ENCODE measurements around the gene PARD3.

Gene PARD3

DNA sequence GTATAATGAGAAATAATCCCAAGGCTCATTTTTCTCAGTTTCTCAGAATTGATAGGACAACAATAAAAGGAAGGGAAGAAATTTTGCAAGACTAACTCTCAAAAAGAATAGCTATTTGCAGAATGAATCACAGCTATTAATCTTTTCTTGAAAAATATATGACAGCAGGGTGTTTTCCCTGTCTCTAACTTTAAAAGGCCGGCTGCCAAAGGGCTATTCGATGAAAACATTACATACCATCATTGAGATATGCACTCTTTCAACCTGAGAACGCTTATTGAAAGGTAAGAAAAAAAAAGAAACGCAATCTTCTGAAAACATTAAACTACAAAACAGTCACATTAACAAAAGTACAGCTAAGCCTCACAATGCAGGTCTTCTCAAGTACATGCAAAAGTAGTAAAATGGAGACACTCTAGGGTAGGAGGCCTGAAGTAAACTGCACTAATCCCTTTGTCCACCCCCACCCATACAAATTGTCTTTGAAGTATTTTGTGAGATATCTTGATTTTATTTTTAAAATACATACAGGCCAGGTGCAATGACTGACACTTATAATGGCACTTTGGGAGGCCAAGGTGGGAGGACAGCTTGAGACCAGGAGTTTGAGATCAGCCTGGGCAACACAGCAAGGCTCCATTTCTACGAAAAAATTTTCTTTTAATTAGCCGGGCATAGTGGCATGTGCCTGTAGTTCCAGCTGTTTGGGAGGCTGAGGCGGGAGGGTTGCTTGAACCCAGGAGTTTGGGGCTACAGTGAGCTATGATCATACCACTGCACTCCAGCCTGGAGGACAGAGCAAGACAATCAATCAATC lies 83.0 kb downstream of the PARD3 start:
- no peaks in the 10 kb centered on the region for H3K9me3 ChIP-seq (ENCODE audit: control insufficient read depth, low read depth, low read length)
- peaks cover 5% of the 10 kb centered on the region for H3K4me1 ChIP-seq (ENCODE audit: control insufficient read depth, low read depth, low read length)
- H3K27me3 ChIP-seq (ENCODE audit: control insufficient read depth, insufficient read depth, low read length): no peaks in the 10 kb centered on the region
- H3K36me3 ChIP-seq (ENCODE audit: control insufficient read depth, low read depth, low read length): no peaks in the 10 kb centered on the region
- H3K27ac ChIP-seq (ENCODE audit: low read length): no peak overlapping the region
- H3K9ac ChIP-seq (ENCODE audit: low read length): no peak overlapping the region
- no peak overlapping the region for H3K4me3 ChIP-seq (ENCODE audit: low read length)

DNA sequence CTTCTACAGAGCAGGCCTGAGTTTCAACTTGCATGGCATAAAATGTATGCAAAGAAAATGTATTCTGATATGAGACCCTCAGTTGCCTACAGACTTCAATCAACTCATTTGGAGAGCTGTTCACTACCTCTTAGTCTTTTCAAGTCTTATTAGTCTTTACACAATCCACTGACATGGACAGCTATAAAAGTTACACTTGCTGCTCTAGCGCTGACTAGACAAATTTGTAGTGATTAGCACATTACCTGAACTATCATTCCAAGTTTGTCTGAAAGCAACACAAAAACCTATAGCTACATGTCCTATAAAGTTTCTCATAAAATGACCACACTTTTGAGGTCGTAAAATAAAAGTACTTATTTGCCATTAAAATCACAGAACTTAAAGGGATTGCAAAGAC lies 83.9 kb downstream of the PARD3 start:
- no peaks in the 10 kb centered on the region for H3K9me3 ChIP-seq (ENCODE audit: control insufficient read depth, low read depth, low read length)
- H3K36me3 ChIP-seq (ENCODE audit: control insufficient read depth, low read depth, low read length): no peaks in the 10 kb centered on the region
- H3K27ac ChIP-seq (ENCODE audit: low read length): no peak overlapping the region
- peaks cover 3% of the 10 kb centered on the region for H3K4me1 ChIP-seq (ENCODE audit: control insufficient read depth, low read depth, low read length)
- H3K4me3 ChIP-seq (ENCODE audit: low read length): no peak overlapping the region
- H3K9ac ChIP-seq (ENCODE audit: low read length): no peak overlapping the region
- H3K27me3 ChIP-seq (ENCODE audit: control insufficient read depth, insufficient read depth, low read length): no peaks in the 10 kb centered on the region

DNA sequence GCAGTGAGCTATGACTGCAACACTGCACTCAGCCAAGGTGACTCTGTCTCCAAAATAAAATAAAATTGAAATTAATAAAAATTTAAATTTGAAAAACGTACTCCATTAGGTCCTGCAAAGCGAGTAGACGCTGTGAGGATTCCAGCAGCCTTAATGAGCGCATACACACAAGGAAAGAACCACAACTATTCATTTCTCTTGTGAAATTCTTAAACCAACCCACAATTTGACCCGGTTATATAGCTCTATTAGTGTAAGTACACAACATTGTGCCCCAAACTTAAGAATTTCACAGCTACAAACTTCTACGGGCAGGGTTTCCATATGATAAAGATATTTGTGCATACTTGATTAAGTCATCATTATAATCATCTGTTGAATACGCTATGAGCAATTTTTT lies 84.4 kb downstream of the PARD3 start:
- H3K4me3 ChIP-seq (ENCODE audit: low read length): no peak overlapping the region
- no peak overlapping the region for H3K9ac ChIP-seq (ENCODE audit: low read length)
- no peak overlapping the region for H3K27ac ChIP-seq (ENCODE audit: low read length)
- no peaks in the 10 kb centered on the region for H3K27me3 ChIP-seq (ENCODE audit: control insufficient read depth, insufficient read depth, low read length)
- no peaks in the 10 kb centered on the region for H3K36me3 ChIP-seq (ENCODE audit: control insufficient read depth, low read depth, low read length)
- peaks cover 3% of the 10 kb centered on the region for H3K4me1 ChIP-seq (ENCODE audit: control insufficient read depth, low read depth, low read length)
- H3K9me3 ChIP-seq (ENCODE audit: control insufficient read depth, low read depth, low read length): no peaks in the 10 kb centered on the region

DNA sequence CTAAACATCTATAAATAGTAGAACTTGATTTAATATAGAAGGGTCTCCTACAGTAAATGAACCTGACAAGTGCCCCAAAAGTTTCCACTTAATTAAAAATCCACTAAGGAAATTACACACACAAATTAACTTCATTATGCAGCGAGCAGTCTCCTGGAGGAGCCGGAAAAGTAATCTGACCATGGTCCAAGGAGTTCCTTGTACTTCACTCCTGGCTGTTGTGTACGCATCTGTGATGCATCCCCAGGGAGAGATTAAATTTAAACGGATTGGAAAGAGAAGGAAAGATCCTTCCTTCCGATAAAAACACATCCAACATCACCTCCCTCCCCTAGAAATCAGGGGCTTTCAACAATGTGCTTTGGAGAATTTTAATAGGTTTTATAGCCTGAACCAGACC lies 85.5 kb downstream of the PARD3 start:
- Histone ChIP-seq H3K27ac (ENCODE audit: low read length) (no peak overlapping the region), H3K36me3 (ENCODE audit: control insufficient read depth, low read depth, low read length) (no peaks in the 10 kb centered on the region), H3K9me3 (ENCODE audit: control insufficient read depth, low read depth, low read length) (no peaks in the 10 kb centered on the region), H3K4me1 (ENCODE audit: control insufficient read depth, low read depth, low read length) (peaks cover 3% of the 10 kb centered on the region), H3K4me3 (ENCODE audit: low read length) (no peak overlapping the region), H3K9ac (ENCODE audit: low read length) (no peak overlapping the region), H3K27me3 (ENCODE audit: control insufficient read depth, insufficient read depth, low read length) (no peaks in the 10 kb centered on the region)

DNA sequence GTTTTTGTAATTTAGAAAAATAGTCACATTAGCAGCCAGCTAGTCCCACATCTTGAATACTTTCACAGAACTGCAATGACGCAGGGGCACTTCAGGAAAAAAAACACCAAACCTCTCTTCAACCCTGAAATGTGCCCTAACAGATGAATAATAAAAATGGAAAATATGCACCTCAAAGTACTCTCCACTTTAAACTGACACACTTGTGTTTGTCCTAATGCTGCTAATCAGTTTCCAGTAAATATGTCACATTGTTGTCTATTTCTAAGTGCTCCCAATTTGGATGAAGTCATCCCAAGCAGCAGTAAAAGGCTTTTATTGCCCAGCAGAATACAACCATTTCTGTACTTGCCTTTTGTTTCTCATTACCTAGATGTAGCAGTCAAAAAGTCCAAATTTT lies 86.7 kb downstream of the PARD3 start:
- H3K4me1 ChIP-seq (ENCODE audit: control insufficient read depth, low read depth, low read length): peaks cover 3% of the 10 kb centered on the region
- no peak overlapping the region for H3K4me3 ChIP-seq (ENCODE audit: low read length)
- H3K36me3 ChIP-seq (ENCODE audit: control insufficient read depth, low read depth, low read length): no peaks in the 10 kb centered on the region
- no peak overlapping the region for H3K9ac ChIP-seq (ENCODE audit: low read length)
- H3K9me3 ChIP-seq (ENCODE audit: control insufficient read depth, low read depth, low read length): no peaks in the 10 kb centered on the region
- H3K27ac ChIP-seq (ENCODE audit: low read length): no peak overlapping the region
- H3K27me3 ChIP-seq (ENCODE audit: control insufficient read depth, insufficient read depth, low read length): no peaks in the 10 kb centered on the region

DNA sequence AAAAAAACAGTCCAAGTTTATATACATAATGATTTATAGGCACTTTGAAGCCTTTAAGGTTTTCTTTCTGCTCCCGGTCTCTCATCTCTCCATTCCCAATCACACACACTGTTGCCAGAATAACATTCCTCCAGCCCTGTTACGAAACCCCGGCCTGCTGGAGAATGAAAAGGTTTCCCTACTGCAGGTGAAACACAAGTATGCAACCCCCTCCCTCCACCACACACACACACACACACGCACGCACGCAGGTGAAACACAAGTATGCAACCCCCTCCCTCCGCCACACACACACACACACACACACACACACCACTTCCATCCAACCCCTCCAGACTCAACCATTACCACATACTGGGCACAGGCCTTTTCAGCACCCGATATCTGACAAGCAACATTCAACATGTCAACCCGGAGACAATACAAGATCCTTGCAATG lies 87.5 kb downstream of the PARD3 start:
- Histone ChIP-seq H3K9ac (ENCODE audit: low read length) (no peak overlapping the region), H3K4me3 (ENCODE audit: low read length) (no peak overlapping the region), H3K27ac (ENCODE audit: low read length) (no peak overlapping the region), H3K36me3 (ENCODE audit: control insufficient read depth, low read depth, low read length) (no peaks in the 10 kb centered on the region), H3K4me1 (ENCODE audit: control insufficient read depth, low read depth, low read length) (peaks cover 3% of the 10 kb centered on the region), H3K9me3 (ENCODE audit: control insufficient read depth, low read depth, low read length) (no peaks in the 10 kb centered on the region), H3K27me3 (ENCODE audit: control insufficient read depth, insufficient read depth, low read length) (no peaks in the 10 kb centered on the region)

DNA sequence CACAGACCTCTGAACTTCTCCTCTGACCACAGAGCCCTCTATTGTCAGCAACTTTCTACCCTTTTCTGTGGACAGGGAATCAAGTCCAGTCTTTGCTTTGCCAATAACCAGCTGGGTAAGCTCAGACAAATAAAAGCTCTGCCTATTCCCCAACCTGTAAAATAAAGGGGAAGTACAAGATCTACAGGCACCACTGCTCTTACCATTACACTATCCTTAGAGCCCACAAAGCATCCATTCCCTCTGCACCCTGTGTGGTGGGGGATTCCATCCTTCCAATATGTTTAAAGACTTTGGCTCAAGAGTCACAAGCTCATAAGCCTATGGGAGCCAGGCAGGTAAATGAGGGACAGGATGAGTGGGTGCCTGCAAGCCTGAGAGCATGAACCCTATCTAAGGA lies 88.2 kb downstream of the PARD3 start:
- peaks cover 3% of the 10 kb centered on the region for H3K4me1 ChIP-seq (ENCODE audit: control insufficient read depth, low read depth, low read length)
- no peaks in the 10 kb centered on the region for H3K36me3 ChIP-seq (ENCODE audit: control insufficient read depth, low read depth, low read length)
- no peaks in the 10 kb centered on the region for H3K27me3 ChIP-seq (ENCODE audit: control insufficient read depth, insufficient read depth, low read length)
- H3K4me3 ChIP-seq (ENCODE audit: low read length): no peak overlapping the region
- no peaks in the 10 kb centered on the region for H3K9me3 ChIP-seq (ENCODE audit: control insufficient read depth, low read depth, low read length)
- no peak overlapping the region for H3K9ac ChIP-seq (ENCODE audit: low read length)
- no peak overlapping the region for H3K27ac ChIP-seq (ENCODE audit: low read length)

DNA sequence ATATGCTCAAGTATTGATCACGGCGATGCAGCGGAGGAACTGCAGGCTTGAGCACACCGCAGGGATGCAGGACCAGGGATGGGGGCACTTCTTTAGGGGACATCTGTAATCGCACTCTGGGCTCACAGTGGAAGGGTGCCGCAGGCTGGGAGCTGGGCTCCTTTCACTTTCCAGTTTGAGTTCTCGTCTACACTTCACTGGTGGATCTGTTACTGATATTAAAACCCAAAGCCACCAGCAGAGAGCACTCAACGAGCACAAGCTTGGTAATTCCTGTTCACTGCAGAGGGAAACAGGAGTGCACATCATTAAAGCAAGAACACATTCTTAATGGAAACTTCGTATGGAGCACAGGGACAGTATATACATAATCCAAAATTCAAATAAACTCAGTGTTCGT lies 91.3 kb downstream of the PARD3 start:
- Histone ChIP-seq H3K27me3 (ENCODE audit: control insufficient read depth, insufficient read depth, low read length) (no peaks in the 10 kb centered on the region), H3K36me3 (ENCODE audit: control insufficient read depth, low read depth, low read length) (no peaks in the 10 kb centered on the region), H3K4me1 (ENCODE audit: control insufficient read depth, low read depth, low read length) (peaks cover 3% of the 10 kb centered on the region), H3K4me3 (ENCODE audit: low read length) (no peak overlapping the region), H3K9ac (ENCODE audit: low read length) (no peak overlapping the region), H3K9me3 (ENCODE audit: control insufficient read depth, low read depth, low read length) (no peaks in the 10 kb centered on the region), H3K27ac (ENCODE audit: low read length) (no peak overlapping the region)

DNA sequence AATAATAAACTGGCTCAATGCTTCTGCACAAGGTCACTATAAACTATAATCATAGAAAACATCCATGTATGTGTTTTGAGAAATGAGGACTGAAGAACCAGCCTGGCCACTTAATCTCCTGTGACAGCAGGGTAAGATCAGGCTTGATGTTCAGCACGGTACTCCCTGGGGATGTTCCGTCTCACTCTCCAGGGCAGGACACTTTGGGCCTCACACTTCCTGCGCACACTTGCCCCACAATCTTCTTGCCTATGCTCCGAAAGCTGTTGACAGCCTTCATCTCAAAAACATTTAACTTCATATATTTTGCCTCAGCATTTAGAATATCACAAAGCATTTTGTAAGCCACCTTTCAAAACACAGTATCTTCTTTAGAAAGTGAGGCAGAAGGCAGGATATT lies 92.7 kb downstream of the PARD3 start:
- Histone ChIP-seq H3K9ac (ENCODE audit: low read length) (no peak overlapping the region), H3K36me3 (ENCODE audit: control insufficient read depth, low read depth, low read length) (no peaks in the 10 kb centered on the region), H3K9me3 (ENCODE audit: control insufficient read depth, low read depth, low read length) (no peaks in the 10 kb centered on the region), H3K4me1 (ENCODE audit: control insufficient read depth, low read depth, low read length) (peaks cover 2% of the 10 kb centered on the region), H3K27me3 (ENCODE audit: control insufficient read depth, insufficient read depth, low read length) (no peaks in the 10 kb centered on the region), H3K27ac (ENCODE audit: low read length) (no peak overlapping the region), H3K4me3 (ENCODE audit: low read length) (no peak overlapping the region)

DNA sequence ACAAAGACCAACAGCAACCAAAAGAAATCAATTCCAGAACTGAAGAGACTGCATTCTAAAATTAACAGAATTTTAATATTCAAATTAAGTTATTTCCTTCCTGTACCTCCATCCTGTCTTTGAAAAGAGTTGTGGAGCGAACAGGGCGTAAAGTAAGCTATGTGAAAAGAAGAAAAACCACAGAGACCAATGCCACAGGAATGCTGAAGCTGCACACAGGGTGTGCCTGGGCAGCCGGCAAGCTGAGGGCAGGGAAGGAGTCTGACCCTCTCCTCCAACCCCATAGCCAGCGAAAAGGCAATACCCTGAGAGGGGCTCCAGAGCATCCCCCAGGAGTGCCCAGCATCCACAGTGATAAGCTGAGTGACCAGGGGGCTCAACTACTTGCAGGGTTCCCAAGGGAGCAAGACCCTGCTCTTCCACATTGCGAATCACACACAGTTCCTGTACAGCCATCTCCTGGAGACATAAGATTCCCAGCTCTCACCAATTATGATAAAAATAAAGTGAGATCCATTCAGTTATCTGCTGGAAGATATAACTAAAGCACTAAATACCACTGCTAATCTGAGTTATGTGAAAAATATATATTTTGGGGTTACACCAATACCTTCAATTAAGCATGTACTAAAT lies 93.8 kb downstream of the PARD3 start:
- Histone ChIP-seq H3K36me3 (ENCODE audit: control insufficient read depth, low read depth, low read length) (no peaks in the 10 kb centered on the region), H3K4me3 (ENCODE audit: low read length) (no peak overlapping the region), H3K4me1 (ENCODE audit: control insufficient read depth, low read depth, low read length) (no peaks in the 10 kb centered on the region), H3K9me3 (ENCODE audit: control insufficient read depth, low read depth, low read length) (no peaks in the 10 kb centered on the region), H3K9ac (ENCODE audit: low read length) (no peak overlapping the region), H3K27ac (ENCODE audit: low read length) (no peak overlapping the region), H3K27me3 (ENCODE audit: control insufficient read depth, insufficient read depth, low read length) (no peaks in the 10 kb centered on the region)

DNA sequence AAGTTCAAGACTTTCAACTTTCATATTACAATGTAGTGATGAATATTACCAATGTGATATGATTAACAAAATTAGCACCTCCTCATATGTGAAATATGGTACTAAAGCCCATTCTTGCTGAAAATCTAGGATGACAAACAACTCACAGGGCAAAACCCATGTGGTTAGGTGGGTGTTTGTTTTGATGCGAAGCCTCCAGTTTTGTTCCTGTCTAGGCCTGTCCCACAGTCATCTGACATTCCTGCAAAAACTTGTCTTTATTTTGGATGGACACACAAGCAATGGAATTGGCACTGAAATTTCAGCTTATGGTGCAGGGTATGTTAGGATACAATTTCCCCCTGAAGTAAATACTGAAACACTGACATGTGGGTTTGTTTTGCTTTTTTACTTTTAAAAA lies 95.3 kb downstream of the PARD3 start:
- H3K9me3 ChIP-seq (ENCODE audit: control insufficient read depth, low read depth, low read length): no peaks in the 10 kb centered on the region
- H3K4me3 ChIP-seq (ENCODE audit: low read length): no peak overlapping the region
- no peak overlapping the region for H3K9ac ChIP-seq (ENCODE audit: low read length)
- no peaks in the 10 kb centered on the region for H3K36me3 ChIP-seq (ENCODE audit: control insufficient read depth, low read depth, low read length)
- H3K4me1 ChIP-seq (ENCODE audit: control insufficient read depth, low read depth, low read length): no peaks in the 10 kb centered on the region
- no peaks in the 10 kb centered on the region for H3K27me3 ChIP-seq (ENCODE audit: control insufficient read depth, insufficient read depth, low read length)
- H3K27ac ChIP-seq (ENCODE audit: low read length): no peak overlapping the region

DNA sequence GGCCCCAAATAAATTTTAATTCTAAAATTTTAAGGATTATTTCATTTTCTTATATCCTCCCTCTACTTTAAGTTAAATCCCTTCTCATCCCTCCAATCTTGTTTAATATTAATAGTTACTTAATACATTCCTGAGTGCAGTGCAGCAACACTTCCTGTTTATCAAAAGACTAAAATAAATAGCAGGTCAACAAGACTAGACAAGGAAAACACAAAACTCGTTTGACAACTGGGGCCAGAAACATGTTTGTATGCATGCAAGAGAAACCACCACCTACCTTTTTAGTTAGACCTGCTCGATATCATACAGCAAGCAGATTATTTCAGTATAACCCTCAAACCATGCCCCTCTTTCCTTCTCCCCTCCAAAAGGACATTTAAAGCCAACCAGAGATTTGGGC lies 95.8 kb downstream of the PARD3 start:
- H3K9ac ChIP-seq (ENCODE audit: low read length): no peak overlapping the region
- no peak overlapping the region for H3K4me3 ChIP-seq (ENCODE audit: low read length)
- H3K9me3 ChIP-seq (ENCODE audit: control insufficient read depth, low read depth, low read length): no peaks in the 10 kb centered on the region
- no peaks in the 10 kb centered on the region for H3K4me1 ChIP-seq (ENCODE audit: control insufficient read depth, low read depth, low read length)
- no peak overlapping the region for H3K27ac ChIP-seq (ENCODE audit: low read length)
- no peaks in the 10 kb centered on the region for H3K36me3 ChIP-seq (ENCODE audit: control insufficient read depth, low read depth, low read length)
- no peaks in the 10 kb centered on the region for H3K27me3 ChIP-seq (ENCODE audit: control insufficient read depth, insufficient read depth, low read length)

All from iPS-18a (cell line).